Osteoblast (primary cell): ENCODE measurements around the gene ALDH3B1. TPM values are rescaled to one million over a fixed set of nuclear protein-coding genes. Genes with fewer than 3 reads are reported as not detected.

ENCODE experiments used
- DNase-seq: peaks from one replicate; pipeline ENCODE4 v3.0.0; 2011; ENCODE audit warnings: low spot score, mixed read lengths; ENCODE audit not compliant: insufficient read length; ENCODE audit errors: missing footprints
- H2AFZ ChIP-seq: 2 replicates; pipeline ENCODE4 v1.6.0; 2011; ENCODE audit warnings: mild to moderate bottlenecking, low read length
- H3K27ac ChIP-seq: 2 replicates; pipeline ENCODE4 v1.5.1; 2011; ENCODE audit warnings: mild to moderate bottlenecking, low read depth, low read length, moderate library complexity
- H3K27me3 ChIP-seq: 2 replicates; pipeline ENCODE4 v1.6.0; 2012; ENCODE audit warnings: mild to moderate bottlenecking, control low read depth, inconsistent platforms, low read length, moderate library complexity; ENCODE audit not compliant: insufficient read depth
- H3K36me3 ChIP-seq: 2 replicates; pipeline ENCODE4 v1.5.1; 2011; ENCODE audit warnings: mild to moderate bottlenecking, low read length, control low read depth, moderate library complexity; ENCODE audit not compliant: insufficient read depth
- H3K4me1 ChIP-seq: 2 replicates; pipeline ENCODE4 v1.5.1; 2011; ENCODE audit warnings: mild to moderate bottlenecking, low read length, control low read depth, moderate library complexity; ENCODE audit not compliant: insufficient read depth
- H3K4me2 ChIP-seq: 2 replicates; pipeline ENCODE4 v1.6.0; 2011; ENCODE audit warnings: mild to moderate bottlenecking, low read length; ENCODE audit not compliant: insufficient read depth
- H3K4me3 ChIP-seq: fragments of 200-600 bp; sonication (generic); 3 replicates; pipeline ENCODE4 v1.5.1; 2012; ENCODE audit warnings: mild to moderate bottlenecking, low read length, inconsistent platforms; ENCODE audit not compliant: insufficient read depth
- H3K79me2 ChIP-seq: 2 replicates; pipeline ENCODE4 v1.6.0; 2012; ENCODE audit warnings: mild to moderate bottlenecking, low read length, control low read depth, inconsistent platforms; ENCODE audit not compliant: insufficient read depth
- H3K9me3 ChIP-seq: 2 replicates; pipeline ENCODE4 v1.5.1; 2011; ENCODE audit warnings: low read depth, low read length, control low read depth
- H4K20me1 ChIP-seq: 2 replicates; pipeline ENCODE4 v1.6.0; 2012; ENCODE audit warnings: mild to moderate bottlenecking, low read length, control low read depth; ENCODE audit not compliant: insufficient read depth
- total RNA-seq: library from RNA; depleted of rRNA; stranded (reverse); fragments of >200 nt; gene quantifications from 2 replicates; pipeline ENCODE4 v1.2.3, GENCODE V29; 2012
- TF ChIP-seq, protein P1 (sequence below): IDR thresholded peaks from 2 replicates; pipeline ENCODE4 v1.5.1; 2011; ENCODE audit warnings: mild to moderate bottlenecking, low read depth, low read length, moderate library complexity; ENCODE audit errors: extremely low read depth

Gene ALDH3B1
- total RNA-seq, 1 donor: 63.0 TPM

GRCh38 chr11:67996622-67997474 lies 13.3 kb upstream of the ALDH3B1 start:
- Histone ChIP-seq H3K36me3 (no peaks in the 10 kb centered on the region), H3K27me3 (no peaks in the 10 kb centered on the region), H3K4me3 (no peak overlapping the region), H3K4me2 (no peak overlapping the region), H3K27ac (no peak overlapping the region), H3K4me1 (no peaks in the 10 kb centered on the region), H3K79me2 (no peaks in the 10 kb centered on the region), H4K20me1 (no peaks in the 10 kb centered on the region), H2AFZ (no peak overlapping the region), H3K9me3 (no peaks in the 10 kb centered on the region)
- TF ChIP-seq, protein P1, sequence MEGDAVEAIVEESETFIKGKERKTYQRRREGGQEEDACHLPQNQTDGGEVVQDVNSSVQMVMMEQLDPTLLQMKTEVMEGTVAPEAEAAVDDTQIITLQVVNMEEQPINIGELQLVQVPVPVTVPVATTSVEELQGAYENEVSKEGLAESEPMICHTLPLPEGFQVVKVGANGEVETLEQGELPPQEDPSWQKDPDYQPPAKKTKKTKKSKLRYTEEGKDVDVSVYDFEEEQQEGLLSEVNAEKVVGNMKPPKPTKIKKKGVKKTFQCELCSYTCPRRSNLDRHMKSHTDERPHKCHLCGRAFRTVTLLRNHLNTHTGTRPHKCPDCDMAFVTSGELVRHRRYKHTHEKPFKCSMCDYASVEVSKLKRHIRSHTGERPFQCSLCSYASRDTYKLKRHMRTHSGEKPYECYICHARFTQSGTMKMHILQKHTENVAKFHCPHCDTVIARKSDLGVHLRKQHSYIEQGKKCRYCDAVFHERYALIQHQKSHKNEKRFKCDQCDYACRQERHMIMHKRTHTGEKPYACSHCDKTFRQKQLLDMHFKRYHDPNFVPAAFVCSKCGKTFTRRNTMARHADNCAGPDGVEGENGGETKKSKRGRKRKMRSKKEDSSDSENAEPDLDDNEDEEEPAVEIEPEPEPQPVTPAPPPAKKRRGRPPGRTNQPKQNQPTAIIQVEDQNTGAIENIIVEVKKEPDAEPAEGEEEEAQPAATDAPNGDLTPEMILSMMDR: no peak
- peak; percentile 87 for DNase-seq

DNA sequence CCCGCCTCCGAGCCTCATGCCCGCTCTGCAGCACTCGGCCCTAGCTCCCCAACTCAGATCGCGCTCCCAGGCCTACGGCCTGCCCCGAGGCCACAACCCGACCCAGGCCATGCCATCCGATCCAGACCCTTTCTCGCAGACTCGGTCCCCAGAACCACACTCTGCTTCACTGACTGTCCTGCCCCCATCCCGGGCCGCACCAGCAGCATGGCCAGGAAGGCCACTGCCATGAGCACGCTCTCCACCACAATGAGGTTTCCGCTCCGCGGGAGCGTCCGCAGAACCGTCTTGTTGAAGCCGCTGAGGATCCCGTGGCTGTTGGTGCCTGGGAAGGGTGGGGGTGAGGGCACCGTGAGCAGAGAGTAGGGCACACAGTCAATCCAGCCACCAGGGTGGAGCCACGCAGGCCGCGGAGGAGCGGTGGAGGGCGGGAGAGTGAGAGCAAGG lies 12.6 kb upstream of the ALDH3B1 start:
- Histone ChIP-seq H3K27ac (no peak overlapping the region), H3K9me3 (no peaks in the 10 kb centered on the region), H2AFZ (no peak overlapping the region), H3K4me2 (no peak overlapping the region), H3K27me3 (no peaks in the 10 kb centered on the region), H3K4me1 (no peaks in the 10 kb centered on the region), H3K4me3 (no peak overlapping the region), H4K20me1 (no peaks in the 10 kb centered on the region), H3K36me3 (no peaks in the 10 kb centered on the region), H3K79me2 (no peaks in the 10 kb centered on the region)
- TF ChIP-seq, protein P1: no peak
- peak; percentile 25 for DNase-seq

- peak; percentile 56 for DNase-seq
- Histone ChIP-seq H3K27ac (no peak overlapping the region), H3K27me3 (no peaks in the 10 kb centered on the region), H3K4me2 (no peak overlapping the region), H3K4me3 (no peak overlapping the region), H3K36me3 (no peaks in the 10 kb centered on the region), H3K79me2 (no peaks in the 10 kb centered on the region), H3K4me1 (no peaks in the 10 kb centered on the region), H2AFZ (no peak overlapping the region), H3K9me3 (no peaks in the 10 kb centered on the region), H4K20me1 (no peaks in the 10 kb centered on the region)
- TF ChIP-seq, protein P1: no peak
Measured at GRCh38 chr11:67998150-67999045, 11.7 kb upstream of the ALDH3B1 start.
